GM23338 (cell line): ENCODE data around the gene TBX10. TPM values are rescaled to one million over a fixed set of nuclear protein-coding genes. Genes with fewer than 3 reads are reported as not detected.

ENCODE experiments used
- ATAC-seq: fragments of 200-7000 bp; cut with Tn5 transposase; 3 replicates; pipeline ENCODE4 v1.9.1; 2020
- DNase-seq: peaks from one replicate; pipeline ENCODE4 v3.0.0-alpha.2; 2015; ENCODE audit warnings: low spot score
- H2AFZ ChIP-seq: fragments of 200-600 bp; sonication (generic); 2 replicates; pipeline ENCODE4 v1.8.0; 2016; ENCODE audit warnings: antibody characterized with exemption, mild to moderate bottlenecking, moderate library complexity
- H3F3A ChIP-seq: fragments of 200-600 bp; sonication (generic); replicated peaks from 2 replicates; pipeline ENCODE4 v1.8.0; 2017; ENCODE audit warnings: antibody characterized with exemption, mixed run types, low read depth
- H3K27ac ChIP-seq: fragments of 200-600 bp; sonication (generic); 2 replicates; pipeline ENCODE4 v1.6.1; 2016; ENCODE audit warnings: low read depth
- H3K27me3 ChIP-seq: fragments of 200-600 bp; sonication (generic); 2 replicates; pipeline ENCODE4 v1.8.0; 2016; ENCODE audit warnings: mild to moderate bottlenecking, mixed run types, moderate library complexity; ENCODE audit not compliant: insufficient read depth
- H3K36me3 ChIP-seq: fragments of 200-600 bp; sonication (generic); 2 replicates; pipeline ENCODE4 v1.8.0; 2016; ENCODE audit warnings: mild to moderate bottlenecking; ENCODE audit not compliant: insufficient read depth
- H3K4me1 ChIP-seq: fragments of 200-600 bp; sonication (generic); 2 replicates; pipeline ENCODE4 v1.8.0; 2016; ENCODE audit warnings: mild to moderate bottlenecking, moderate library complexity; ENCODE audit not compliant: insufficient read depth
- H3K4me2 ChIP-seq: fragments of 200-600 bp; sonication (generic); 2 replicates; pipeline ENCODE4 v1.7.1; 2017; ENCODE audit warnings: mixed run types
- H3K4me3 ChIP-seq: fragments of 200-600 bp; sonication (generic); 2 replicates; pipeline ENCODE4 v1.6.1; 2016; ENCODE audit warnings: mixed run types
- H3K79me2 ChIP-seq: fragments of 200-600 bp; sonication (generic); replicated peaks from 2 replicates; pipeline ENCODE4 v1.8.0; 2017; ENCODE audit warnings: mild to moderate bottlenecking; ENCODE audit not compliant: insufficient read depth
- H3K9me2 ChIP-seq: fragments of 200-600 bp; sonication (generic); 2 replicates; pipeline ENCODE4 v1.8.0; 2017; ENCODE audit not compliant: insufficient read depth
- H4K20me1 ChIP-seq: fragments of 200-600 bp; sonication (generic); replicated peaks from 2 replicates; pipeline ENCODE4 v1.8.0; 2017; ENCODE audit warnings: mild to moderate bottlenecking; ENCODE audit not compliant: insufficient read depth
- H3K27ac Mint-ChIP-seq: 2 replicates; pipeline ENCODE4 v1.8.0; 2020; ENCODE audit warnings: inconsistent platforms, mild to moderate bottlenecking, moderate library complexity, mixed read lengths
- H3K27me3 Mint-ChIP-seq: 3 replicates; pipeline ENCODE4 v1.8.0; 2022; ENCODE audit warnings: low read depth, mild to moderate bottlenecking, moderate library complexity, mixed read lengths, inconsistent platforms; ENCODE audit not compliant: insufficient read depth, poor library complexity
- H3K36me3 Mint-ChIP-seq: 3 replicates; pipeline ENCODE4 v1.8.0; 2021; ENCODE audit warnings: low read depth, mild to moderate bottlenecking, inconsistent platforms, moderate library complexity, mixed read lengths
- H3K4me1 Mint-ChIP-seq: 3 replicates; pipeline ENCODE4 v1.8.0; 2020; ENCODE audit warnings: mild to moderate bottlenecking, inconsistent platforms, mixed read lengths
- H3K4me3 Mint-ChIP-seq: 3 replicates; pipeline ENCODE4 v1.8.0; 2021; ENCODE audit warnings: moderate library complexity, mild to moderate bottlenecking, inconsistent platforms, mixed read lengths
- H3K9me3 Mint-ChIP-seq: 3 replicates; pipeline ENCODE4 v1.8.0; 2020; ENCODE audit warnings: moderate library complexity, mild to moderate bottlenecking, inconsistent platforms, mixed read lengths
- CREB1 ChIP-seq: fragments of 250-450 bp; sonication (Bioruptor Pico); IDR thresholded peaks from 2 replicates; pipeline ENCODE4 v1.5.0; 2020; ENCODE audit warnings: low read depth, mild to moderate bottlenecking, moderate library complexity
- CTCF ChIP-seq, 2 experiments: fragments of 200-600 bp in 1 of 2; sonication (generic) in 1 of 2; conservative IDR thresholded peaks; 2 replicates each; pipeline versions ENCODE4 v1.5.1 to v1.6.1; 2016 to 2017; ENCODE audit warnings: antibody characterized with exemption in 2 of 2, low read depth in 2 of 2, mild to moderate bottlenecking in 2 of 2, moderate library complexity in 1 of 2
- ETS1 ChIP-seq: IDR thresholded peaks from 2 replicates; pipeline ENCODE4 v1.6.1; 2016; ENCODE audit warnings: antibody characterized with exemption
- EZH2 ChIP-seq: fragments of 200-600 bp; sonication (generic); IDR thresholded peaks from one replicate; pipeline ENCODE4 v1.8.0; 2017; ENCODE audit warnings: antibody characterized with exemption, mild to moderate bottlenecking, low read depth; ENCODE audit not compliant: unreplicated experiment
- EZH2phosphoT487 ChIP-seq: fragments of 200-600 bp; sonication (generic); IDR thresholded peaks from one replicate; pipeline ENCODE4 v1.8.1; 2018; ENCODE audit warnings: antibody characterized with exemption; ENCODE audit not compliant: unreplicated experiment
- JUNB ChIP-seq: IDR thresholded peaks from one replicate; pipeline ENCODE4 v1.6.1; 2016; ENCODE audit warnings: antibody characterized with exemption; ENCODE audit not compliant: unreplicated experiment
- NANOG ChIP-seq: IDR thresholded peaks from 2 replicates; pipeline ENCODE4 v1.6.1; 2016; ENCODE audit warnings: antibody characterized with exemption, borderline replicate concordance
- POLR2AphosphoS5 ChIP-seq: IDR thresholded peaks from 2 replicates; pipeline ENCODE4 v1.6.1; 2016; ENCODE audit warnings: antibody characterized with exemption, low read depth
- REST ChIP-seq: IDR thresholded peaks from one replicate; pipeline ENCODE4 v1.6.1; 2018; ENCODE audit warnings: antibody characterized with exemption; ENCODE audit not compliant: unreplicated experiment
- STAT1 ChIP-seq: IDR thresholded peaks from one replicate; pipeline ENCODE4 v1.6.1; 2016; ENCODE audit warnings: antibody characterized with exemption; ENCODE audit not compliant: unreplicated experiment
- ZNF114 ChIP-seq: fragments of 250-450 bp; sonication (Bioruptor Pico); IDR thresholded peaks from 2 replicates; pipeline ENCODE4 v1.5.0; 2020; ENCODE audit warnings: mild to moderate bottlenecking, moderate library complexity
- ZNF331 ChIP-seq: fragments of 250-450 bp; sonication (Bioruptor Pico); IDR thresholded peaks from 2 replicates; pipeline ENCODE4 v1.5.0; 2020; ENCODE audit warnings: low read depth, mild to moderate bottlenecking, moderate library complexity
- polyA plus RNA-seq: library from polyadenylated mRNA; unstranded; fragments of >200 nt; fragmentation: Nextera tagmentation; extraction: Ambion mirVana; gene quantifications from 2 replicates; pipeline ENCODE4 v1.2.1, GENCODE V29; 2016
- total RNA-seq: library from RNA; depleted of rRNA; stranded (reverse); fragments of >200 nt; shearing (Covaris generic); gene quantifications from 2 replicates; pipeline ENCODE4 v1.2.3, GENCODE V29; 2014

The TBX10 gene
- total and polyA plus RNA-seq, 2 experiments from 2014 or later: 0.10 TPM; not detected in 1

GRCh38 chr11:67601098-67601497 lies 38.5 kb downstream of the TBX10 start (continued):
- no peak for TF ChIP-seq REST

DNA sequence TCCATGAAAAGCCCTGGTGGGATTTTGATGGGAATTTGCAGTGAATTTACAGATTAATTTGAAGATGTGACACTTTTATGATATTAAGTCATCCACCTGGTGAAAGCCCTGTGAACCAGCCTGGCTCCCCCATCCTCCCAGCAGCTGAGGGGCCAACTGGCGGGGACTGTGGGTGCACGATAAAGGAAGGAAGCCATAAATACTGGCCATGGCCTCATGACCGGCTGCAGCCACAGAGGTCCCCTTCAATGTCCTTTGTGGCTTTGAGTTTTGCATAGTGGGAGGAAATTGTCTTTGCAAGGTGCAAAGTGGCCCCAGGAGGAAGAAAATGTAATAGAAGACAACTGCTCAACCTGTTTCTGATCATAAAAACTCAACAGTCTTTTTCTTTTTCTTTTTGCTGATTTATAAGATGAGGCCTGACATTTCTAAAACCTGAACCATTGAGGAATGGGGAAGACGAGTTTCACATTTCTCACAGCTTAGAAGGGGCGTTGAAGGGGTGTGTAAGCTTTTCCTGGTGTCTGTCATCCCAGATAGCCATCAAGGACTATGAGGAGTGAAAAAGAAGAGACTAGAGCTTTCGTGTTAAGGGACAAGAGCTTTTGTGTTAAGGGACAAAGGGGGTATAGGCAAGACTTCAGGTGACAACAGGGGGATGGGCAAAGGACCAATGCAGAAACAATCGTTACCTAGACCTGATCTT lies 39.1 kb downstream of the TBX10 start:
- H3K79me2 ChIP-seq: no peaks in the 10 kb centered on the region
- H2AFZ ChIP-seq: peak overlapping the region; percentile 48; the same call in 1 of the 2 replicates
- DNase-seq: no peak
- no peaks in the 10 kb centered on the region; the same call in 1 of the 3 replicates for H3K36me3 Mint-ChIP-seq
- no peak overlapping the region for H3K27ac Mint-ChIP-seq
- no peaks in the 10 kb centered on the region; the same call in 1 of the 2 replicates for H3K36me3 ChIP-seq
- 0 out of 2 replicates have a peak, but pooled peaks cover 6% of the 10 kb centered on the region for H3F3A ChIP-seq
- no peak for ATAC-seq
- peaks cover 15% of the 10 kb centered on the region for H3K4me1 Mint-ChIP-seq
- H3K4me3 Mint-ChIP-seq: no peak overlapping the region
- H3K27me3 ChIP-seq: no peaks in the 10 kb centered on the region
- 0 out of 2 replicates have a peak, but pooled peaks cover 2% of the 10 kb centered on the region for H3K9me2 ChIP-seq
- no peak overlapping the region for H3K4me3 ChIP-seq
- no peaks in the 10 kb centered on the region for H4K20me1 ChIP-seq
- no peak overlapping the region for H3K4me2 ChIP-seq
- H3K27ac ChIP-seq: no peak overlapping the region
- H3K27me3 Mint-ChIP-seq: peaks cover 2% of the 10 kb centered on the region
- H3K4me1 ChIP-seq: peaks cover 17% of the 10 kb centered on the region
- peaks cover 24% of the 10 kb centered on the region for H3K9me3 Mint-ChIP-seq
- no peak for TF ChIP-seq CREB1
- no peak for TF ChIP-seq STAT1
- TF ChIP-seq JUNB: no peak
- TF ChIP-seq NANOG: no peak
- no peak for TF ChIP-seq ZNF331
- TF ChIP-seq ZNF114 (CRISPR knock-in tag): no peak
- no peak for TF ChIP-seq ETS1
- TF ChIP-seq CTCF (conservative IDR thresholded peaks at IDR 0.05; ENCODE audit: low read depth in 2 of 2): no peak
- no peak for TF ChIP-seq EZH2phosphoT487
- TF ChIP-seq EZH2: no peak
- no peak for TF ChIP-seq POLR2AphosphoS5
